Gastroesophageal sphincter (tissue), 4 donors: Measurements from ENCODE around the gene ADGRG6. TPM values are rescaled to one million over a fixed set of nuclear protein-coding genes. Genes with fewer than 3 reads are reported as not detected.
A peak's percentile ranks its signal among the peaks of the same experiment; 100 is the strongest.

ENCODE experiments used
- ATAC-seq: fragments of 150-250 bp; one replicate; pipeline ENCODE4 v1.9.1; 2016; ENCODE audit warnings: mild to moderate bottlenecking, moderate library complexity
- H3K27ac ChIP-seq, 4 donors: fragments of 200-600 bp; sonication (generic) in 3 of 4; 1 replicate in 3 of 4; 2 replicates in 1 of 4; pipeline ENCODE4 v1.5.1; 2016 to 2019
- H3K27me3 ChIP-seq: fragments of 200-600 bp; sonication (generic); one replicate; pipeline ENCODE4 v1.5.1; 2019
- H3K36me3 ChIP-seq, 2 donors: fragments of 200-600 bp; sonication (generic); one replicate each; pipeline ENCODE4 v1.5.1; 2019; ENCODE audit warnings: control low read depth in 1 of 2
- H3K4me1 ChIP-seq, 3 donors: fragments of 200-600 bp; sonication (generic); 1 replicate in 2 of 3; 2 replicates in 1 of 3; pipeline ENCODE4 v1.5.1; 2016 to 2019; ENCODE audit warnings: control low read depth in 2 of 3
- H3K4me3 ChIP-seq, 2 donors: fragments of 200-600 bp; sonication (generic); one replicate each; pipeline ENCODE4 v1.5.1; 2019; ENCODE audit warnings: mild to moderate bottlenecking in 1 of 2, moderate library complexity in 1 of 2
- H3K9me3 ChIP-seq, 3 donors: fragments of 200-600 bp; sonication (generic); one replicate each; pipeline ENCODE4 v1.5.1; 2017 to 2019; ENCODE audit warnings: control low read depth in 2 of 3
- EP300 ChIP-seq: sonication (generic); formaldehyde crosslinking; IDR thresholded peaks from one replicate; pipeline ENCODE4 v1.6.1; 2017; ENCODE audit warnings: antibody characterized with exemption, mild to moderate bottlenecking
- POLR2A ChIP-seq, 2 donors: fragments of 450-650 bp; IDR thresholded peaks; one replicate each; pipeline ENCODE4 v1.6.1; 2017; ENCODE audit warnings: antibody characterized with exemption in 2 of 2, mild to moderate bottlenecking in 2 of 2, moderate library complexity in 1 of 2
- POLR2AphosphoS5 ChIP-seq: sonication (generic); formaldehyde crosslinking; IDR thresholded peaks from one replicate; pipeline ENCODE4 v1.6.1; 2017; ENCODE audit warnings: antibody characterized with exemption
- WGBS, 2 donors: methylation state at CpG; one replicate each; pipeline ENCODE4 v1.1.5; 2018; ENCODE audit warnings: low coverage in 1 of 2; 5-methylcytosine and 5-hydroxymethylcytosine counted together
- total RNA-seq, 4 donors: library from RNA; depleted of rRNA; stranded (reverse); fragments of >200 nt; gene quantifications; one replicate each; pipeline ENCODE4 v1.1.0, GENCODE V29; 2016
- TF ChIP-seq, protein P1 (sequence below), 4 experiments: fragments of 200-600 bp in 2 of 4; fragments of 450-650 bp in 2 of 4; sonication (generic) in 1 of 4; IDR thresholded peaks; one replicate each; pipeline ENCODE4 v1.5.1; 2017 to 2019; ENCODE audit warnings: antibody characterized with exemption in 4 of 4, mild to moderate bottlenecking in 2 of 4, moderate library complexity in 2 of 4

The ADGRG6 gene
- total RNA-seq = 10 to 100 TPM in 3 of 4 donors, 1 to 10 TPM in 1; 8.3 to 14.4 (median 11.4) TPM

DNA sequence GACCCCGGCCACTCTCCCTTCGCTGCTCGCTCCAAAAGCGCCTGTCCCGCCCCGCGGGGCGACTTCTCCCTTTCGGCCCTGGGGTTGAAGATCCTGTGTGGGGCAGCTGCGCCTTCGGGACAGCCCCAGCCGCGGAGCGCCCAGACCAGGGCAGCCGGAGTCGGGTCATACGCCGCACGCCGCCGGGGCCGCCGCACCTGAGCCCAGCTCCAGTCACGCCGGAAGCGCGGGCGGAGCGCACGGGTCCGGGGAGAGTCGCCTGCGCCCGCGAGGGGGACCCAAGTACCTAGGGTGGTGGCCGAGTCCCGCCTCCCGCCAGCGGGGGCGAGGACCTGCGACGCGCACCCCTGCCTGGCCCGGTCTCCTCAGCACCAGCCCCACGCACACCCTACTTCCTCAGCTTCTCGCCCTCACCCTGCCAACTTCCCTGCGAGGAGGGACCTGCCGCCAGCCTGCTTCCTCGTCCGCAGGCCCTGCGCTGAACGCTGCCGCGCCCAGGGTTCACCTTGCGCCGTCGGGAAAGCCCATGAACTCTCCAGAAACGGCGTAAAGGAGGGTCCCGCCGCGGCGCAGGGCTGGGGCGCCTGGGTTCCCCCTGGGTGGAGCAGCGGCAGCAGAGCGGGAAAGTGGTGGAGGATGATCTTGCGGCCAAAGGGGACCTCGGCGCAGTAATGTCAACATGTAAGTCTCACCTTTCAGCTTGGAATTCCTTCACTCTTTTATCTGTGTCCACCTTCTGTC, at the start of gene ADGRG6:
ADGRG6 (plus strand) TSS at position 357 of the 741 bp plus-strand sequence; CDS start at position 680, 323 bp downstream.
- H3K9me3 ChIP-seq = peaks cover 0 to 5% (median 0%) of the 10 kb centered on the region in 3 donors
- no peaks in the 10 kb centered on the region for H3K36me3 ChIP-seq
- H3K27ac ChIP-seq = peak within 1 kb of the TSS in 3 of 4 donors; percentile 54 to 73 (median 60)
- H3K4me1 ChIP-seq = peaks cover 0 to 13% (median 0%) of the 10 kb centered on the region in 3 donors
- H3K27me3 ChIP-seq = peaks cover 37% of the 10 kb centered on the region
- TF ChIP-seq, protein P1, sequence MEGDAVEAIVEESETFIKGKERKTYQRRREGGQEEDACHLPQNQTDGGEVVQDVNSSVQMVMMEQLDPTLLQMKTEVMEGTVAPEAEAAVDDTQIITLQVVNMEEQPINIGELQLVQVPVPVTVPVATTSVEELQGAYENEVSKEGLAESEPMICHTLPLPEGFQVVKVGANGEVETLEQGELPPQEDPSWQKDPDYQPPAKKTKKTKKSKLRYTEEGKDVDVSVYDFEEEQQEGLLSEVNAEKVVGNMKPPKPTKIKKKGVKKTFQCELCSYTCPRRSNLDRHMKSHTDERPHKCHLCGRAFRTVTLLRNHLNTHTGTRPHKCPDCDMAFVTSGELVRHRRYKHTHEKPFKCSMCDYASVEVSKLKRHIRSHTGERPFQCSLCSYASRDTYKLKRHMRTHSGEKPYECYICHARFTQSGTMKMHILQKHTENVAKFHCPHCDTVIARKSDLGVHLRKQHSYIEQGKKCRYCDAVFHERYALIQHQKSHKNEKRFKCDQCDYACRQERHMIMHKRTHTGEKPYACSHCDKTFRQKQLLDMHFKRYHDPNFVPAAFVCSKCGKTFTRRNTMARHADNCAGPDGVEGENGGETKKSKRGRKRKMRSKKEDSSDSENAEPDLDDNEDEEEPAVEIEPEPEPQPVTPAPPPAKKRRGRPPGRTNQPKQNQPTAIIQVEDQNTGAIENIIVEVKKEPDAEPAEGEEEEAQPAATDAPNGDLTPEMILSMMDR (IDR thresholded peaks at IDR 0.05) = peak in 1 of 4 experiments; percentile 10
- no peak for TF ChIP-seq EP300
- H3K4me3 ChIP-seq = peak within 1 kb of the TSS; percentile 19 to 58
- WGBS, 2 donors = 0 to 2% methylated on average over 1 to 8 of the region's 69 CpGs
- ATAC-seq = peak; percentile 58

- TF ChIP-seq, protein P1 (IDR thresholded peaks at IDR 0.05) = no peak
- TF ChIP-seq POLR2A (IDR thresholded peaks at IDR 0.05) (no peak), EP300 (no peak), POLR2AphosphoS5 (no peak)
- Histone ChIP-seq H3K27ac (no peak overlapping the region), H3K4me1 (no peaks in the 10 kb centered on the region), H3K9me3 (no peaks in the 10 kb centered on the region), H3K27me3 (no peaks in the 10 kb centered on the region), H3K36me3 (no peaks in the 10 kb centered on the region), H3K4me3 (no peak overlapping the region)
- no peak for ATAC-seq
- 66 to 90% methylated on average over 2 to 6 of the region's 6 CpGs for WGBS, 2 donors
Measured at GRCh38 chr6:142254513-142254912, 47.3 kb upstream of the ADGRG6 start.

DNA sequence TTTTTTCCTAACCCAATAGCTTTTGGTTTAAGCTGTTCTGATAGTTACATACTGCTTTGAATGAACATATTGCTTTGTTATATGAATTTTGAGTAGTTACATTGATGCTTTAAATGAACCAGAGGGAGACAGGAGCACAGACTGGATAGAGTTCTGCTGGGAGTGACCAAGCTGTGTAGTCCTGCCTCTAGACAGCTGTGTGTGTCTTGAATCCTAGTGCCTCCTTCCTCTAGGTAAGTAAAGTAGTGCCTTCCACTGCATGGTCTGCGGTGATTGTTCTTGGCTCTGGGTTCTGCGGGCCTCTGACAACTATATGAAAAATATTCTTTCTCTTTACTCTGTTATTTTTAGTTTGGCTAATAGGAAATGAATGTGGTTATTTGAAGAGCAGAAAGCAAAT, 46.0 kb upstream of the ADGRG6 start:
- Histone ChIP-seq H3K36me3 (no peaks in the 10 kb centered on the region), H3K4me1 (no peaks in the 10 kb centered on the region), H3K4me3 (no peak overlapping the region), H3K9me3 (no peaks in the 10 kb centered on the region), H3K27me3 (no peaks in the 10 kb centered on the region), H3K27ac (no peak overlapping the region)
- no peak for TF ChIP-seq POLR2A (IDR thresholded peaks at IDR 0.05)
- no peak for TF ChIP-seq EP300
- TF ChIP-seq, protein P1 (IDR thresholded peaks at IDR 0.05) = no peak
- TF ChIP-seq POLR2AphosphoS5 = no peak
- WGBS, 2 donors = 21 to 25% methylated on average over 2 of the region's 2 CpGs
- no peak for ATAC-seq

- ATAC-seq = no peak
- H3K36me3 ChIP-seq = no peaks in the 10 kb centered on the region
- no peaks in the 10 kb centered on the region for H3K4me1 ChIP-seq
- TF ChIP-seq POLR2AphosphoS5 (no peak), EP300 (no peak), POLR2A (IDR thresholded peaks at IDR 0.05) (no peak)
- TF ChIP-seq, protein P1 (IDR thresholded peaks at IDR 0.05) = no peak
- H3K9me3 ChIP-seq = no peaks in the 10 kb centered on the region
- H3K4me3 ChIP-seq = no peak overlapping the region
- 88 to 91% methylated on average over 5 of the region's 6 CpGs for WGBS, 2 donors
- no peaks in the 10 kb centered on the region for H3K27me3 ChIP-seq
- H3K27ac ChIP-seq = no peak overlapping the region
Measured at GRCh38 chr6:142258305-142258704, 43.5 kb upstream of the ADGRG6 start.

DNA sequence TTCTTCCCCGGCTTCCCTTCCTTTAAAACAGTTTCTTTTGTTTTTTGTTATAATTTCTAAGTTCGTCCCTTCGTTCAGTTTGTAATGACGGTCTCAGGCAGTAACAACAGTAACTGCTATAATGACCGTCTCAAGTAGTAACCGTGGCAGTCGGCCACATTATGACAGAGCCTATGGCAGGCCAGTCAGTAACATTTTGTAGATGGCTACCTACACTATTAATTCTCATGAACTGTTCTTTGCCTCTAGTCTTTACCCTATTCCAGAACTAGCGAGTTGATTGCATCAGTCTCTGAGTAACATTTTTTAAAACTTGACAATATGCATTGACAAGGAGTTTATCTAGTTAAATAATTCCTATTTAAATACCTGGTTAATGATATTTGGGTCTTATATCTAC, 43.0 kb upstream of the ADGRG6 start:
- H3K9me3 ChIP-seq = no peaks in the 10 kb centered on the region
- TF ChIP-seq, protein P1 (IDR thresholded peaks at IDR 0.05) = no peak
- H3K4me1 ChIP-seq = no peaks in the 10 kb centered on the region
- no peak overlapping the region for H3K27ac ChIP-seq
- no peaks in the 10 kb centered on the region for H3K36me3 ChIP-seq
- 94 to 100% methylated on average over 6 to 8 of the region's 8 CpGs for WGBS, 2 donors
- no peak overlapping the region for H3K4me3 ChIP-seq
- no peak for ATAC-seq
- H3K27me3 ChIP-seq = no peaks in the 10 kb centered on the region
